IPS-NIHi7 (cell line): Measurements from ENCODE around the gene STPG3.

ENCODE experiments used
- DNase-seq: peaks from one replicate; pipeline ENCODE4 v3.0.0; 2012; ENCODE audit warnings: mixed read lengths; ENCODE audit errors: extremely low spot score

Gene STPG3

GRCh38 chr9:137278721-137279711 is 27.9 kb downstream of the STPG3 start:
- no peak for DNase-seq

GRCh38 chr9:137279741-137280473 is 28.8 kb downstream of the STPG3 start:
- no peak for DNase-seq

GRCh38 chr9:137280474-137281344 is 29.6 kb downstream of the STPG3 start:
- peak; percentile 73 for DNase-seq

- DNase-seq = peak; percentile 45
Observed at GRCh38 chr9:137281345-137282116, 30.4 kb downstream of the STPG3 start.

DNA sequence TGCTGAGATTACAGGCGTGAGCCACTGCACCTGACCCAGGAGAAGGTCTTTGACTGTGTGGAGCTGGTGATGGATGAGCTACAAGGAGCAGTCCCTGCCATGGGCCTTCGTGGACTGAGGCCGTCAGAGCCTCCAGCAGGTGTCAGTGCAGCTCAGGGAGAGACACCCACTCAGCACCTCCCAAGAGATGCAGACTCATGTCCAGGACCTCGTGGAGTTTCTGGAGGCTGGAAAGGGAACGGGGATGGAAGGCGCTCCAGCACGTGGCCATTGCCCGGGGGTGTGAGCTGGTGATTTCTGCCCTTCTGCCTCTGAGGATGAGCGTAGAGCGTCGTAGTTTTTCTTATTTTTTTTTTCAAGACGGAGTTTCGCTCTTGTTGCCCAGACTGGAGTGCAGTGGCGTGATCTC is 35.9 kb downstream of the STPG3 start:
- peak; percentile 77 for DNase-seq

DNA sequence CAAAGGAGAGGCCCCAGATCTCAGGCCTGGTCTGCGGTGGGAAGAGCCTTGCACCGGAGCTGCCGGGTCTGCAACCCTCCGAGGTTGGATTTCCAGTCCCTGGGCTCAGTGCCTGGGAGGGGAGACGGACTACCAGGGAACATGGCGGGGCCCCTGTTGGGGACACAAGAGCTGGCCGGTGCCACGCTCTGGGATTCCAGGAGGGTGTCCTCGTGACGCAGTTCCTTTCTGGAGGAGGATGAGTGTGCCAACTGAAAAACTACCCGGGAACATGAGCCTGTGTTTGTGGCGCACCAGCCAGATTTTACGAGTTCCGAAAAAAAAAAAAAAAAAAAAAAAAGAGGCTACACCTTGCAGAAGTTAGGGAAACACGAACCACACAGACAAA is 42.0 kb downstream of the STPG3 start:
- DNase-seq = no peak

DNA sequence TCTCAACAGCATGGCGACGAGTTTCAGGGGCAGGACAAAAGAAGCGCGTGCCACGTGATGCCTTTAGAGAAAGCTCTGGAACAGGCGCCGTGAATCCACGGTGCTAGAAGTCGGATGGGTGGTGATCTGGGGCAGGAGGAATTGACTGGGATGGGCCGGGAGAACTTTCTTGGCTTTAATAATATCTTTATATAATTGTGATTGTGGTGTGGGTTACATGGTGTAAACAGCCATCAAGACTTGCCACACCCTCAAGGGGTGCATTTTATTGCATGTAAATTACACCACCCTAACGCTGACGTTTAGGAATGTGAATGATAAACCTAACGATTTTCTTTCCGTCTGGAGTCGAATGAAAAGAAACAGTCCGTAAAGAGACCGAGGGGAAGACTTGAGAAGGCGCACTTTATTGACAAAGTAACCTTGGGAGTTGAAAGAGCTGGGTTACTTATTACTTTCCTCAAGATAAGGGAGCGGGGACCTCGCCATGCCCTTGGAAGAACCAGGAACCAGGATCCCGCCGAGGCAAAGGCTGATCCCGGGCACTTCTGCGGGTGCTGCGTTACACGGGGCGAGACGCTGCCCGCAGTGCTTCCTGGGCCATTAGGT is 42.5 kb downstream of the STPG3 start:
- no peak for DNase-seq

DNA sequence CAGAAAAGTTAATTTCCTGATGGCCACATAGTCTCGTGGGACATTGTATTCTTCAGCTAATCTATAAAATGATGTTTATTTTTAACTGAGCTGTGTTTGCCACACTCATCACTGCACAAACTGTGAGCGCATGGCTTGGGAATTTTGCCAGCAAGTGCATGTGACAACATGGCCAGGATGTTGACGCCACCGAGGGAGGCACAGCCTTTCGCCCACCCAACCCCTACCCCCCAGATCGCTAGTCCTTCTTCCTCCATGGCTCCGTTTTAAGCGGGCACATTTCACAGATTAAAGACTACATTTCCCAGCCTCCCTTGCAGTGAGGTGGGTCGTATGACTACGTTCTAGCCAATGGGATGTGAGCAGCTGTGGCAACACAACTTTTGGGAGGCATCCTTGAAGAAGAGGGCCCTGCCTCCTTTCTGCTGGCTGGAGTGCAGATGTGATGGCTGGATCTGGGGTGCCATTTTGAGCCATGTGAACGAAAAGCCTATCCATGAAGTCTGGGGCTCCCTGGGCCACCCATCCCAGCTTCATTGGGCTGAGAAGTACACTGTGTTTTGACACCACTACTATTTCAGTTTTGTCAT is 43.1 kb downstream of the STPG3 start:
- DNase-seq = no peak

DNA sequence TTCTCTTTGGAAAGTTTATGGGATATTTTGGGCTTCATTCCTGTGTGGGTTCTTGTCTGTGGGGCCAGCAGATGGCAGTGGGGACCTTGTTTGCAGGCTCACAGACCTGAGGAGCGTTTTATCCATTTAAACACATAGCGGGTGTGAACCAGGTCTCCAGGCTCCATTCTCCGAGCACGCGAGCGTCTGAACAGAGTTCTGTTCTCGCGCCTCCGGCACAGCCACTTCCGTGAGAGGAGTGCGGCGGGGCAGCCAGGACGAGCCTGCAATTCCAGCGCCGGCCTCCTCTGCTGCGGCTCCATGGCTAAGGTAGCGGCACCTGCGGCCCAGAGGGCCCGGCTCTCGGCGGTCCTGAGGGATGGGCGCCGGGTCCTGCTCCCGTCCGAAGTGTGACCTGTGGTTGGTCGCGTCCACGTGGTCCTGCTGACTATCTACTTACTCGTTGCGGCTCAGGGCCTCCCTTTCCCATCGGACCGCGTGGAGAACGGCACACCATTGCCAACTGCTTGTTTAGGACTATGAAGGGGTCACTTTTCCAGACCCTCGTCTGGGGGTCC is 43.7 kb downstream of the STPG3 start:
- DNase-seq = no peak

DNA sequence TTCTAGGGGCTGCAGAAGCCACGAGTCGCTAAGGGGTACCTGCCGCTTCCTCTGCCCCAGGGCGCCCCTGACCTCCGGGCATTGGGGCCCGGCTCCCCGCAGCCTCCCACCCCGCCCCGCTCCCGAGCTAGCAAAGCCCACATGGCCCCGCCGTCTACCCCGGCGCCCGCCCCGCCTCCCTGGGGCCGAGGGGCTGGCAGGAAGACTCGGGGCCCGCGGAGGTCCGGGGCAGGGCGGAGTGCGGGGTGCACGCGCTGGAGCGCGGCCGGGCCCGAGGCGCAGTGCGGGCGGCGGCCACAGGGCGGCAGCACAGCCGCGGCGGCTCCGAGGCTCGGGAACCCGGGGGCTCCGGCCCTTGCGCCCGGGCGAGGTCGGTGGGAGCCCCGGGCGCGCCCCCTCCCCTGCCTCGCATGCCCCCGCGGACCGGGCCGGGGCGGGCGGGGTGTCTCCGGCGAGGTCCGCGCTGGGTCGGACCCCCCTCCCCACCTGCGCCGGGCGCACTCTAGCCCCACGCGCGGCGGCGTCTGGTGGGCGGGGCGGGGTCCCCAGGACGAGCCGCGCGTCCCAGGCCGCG is 44.2 kb downstream of the STPG3 start:
- peak; percentile 85 for DNase-seq

DNA sequence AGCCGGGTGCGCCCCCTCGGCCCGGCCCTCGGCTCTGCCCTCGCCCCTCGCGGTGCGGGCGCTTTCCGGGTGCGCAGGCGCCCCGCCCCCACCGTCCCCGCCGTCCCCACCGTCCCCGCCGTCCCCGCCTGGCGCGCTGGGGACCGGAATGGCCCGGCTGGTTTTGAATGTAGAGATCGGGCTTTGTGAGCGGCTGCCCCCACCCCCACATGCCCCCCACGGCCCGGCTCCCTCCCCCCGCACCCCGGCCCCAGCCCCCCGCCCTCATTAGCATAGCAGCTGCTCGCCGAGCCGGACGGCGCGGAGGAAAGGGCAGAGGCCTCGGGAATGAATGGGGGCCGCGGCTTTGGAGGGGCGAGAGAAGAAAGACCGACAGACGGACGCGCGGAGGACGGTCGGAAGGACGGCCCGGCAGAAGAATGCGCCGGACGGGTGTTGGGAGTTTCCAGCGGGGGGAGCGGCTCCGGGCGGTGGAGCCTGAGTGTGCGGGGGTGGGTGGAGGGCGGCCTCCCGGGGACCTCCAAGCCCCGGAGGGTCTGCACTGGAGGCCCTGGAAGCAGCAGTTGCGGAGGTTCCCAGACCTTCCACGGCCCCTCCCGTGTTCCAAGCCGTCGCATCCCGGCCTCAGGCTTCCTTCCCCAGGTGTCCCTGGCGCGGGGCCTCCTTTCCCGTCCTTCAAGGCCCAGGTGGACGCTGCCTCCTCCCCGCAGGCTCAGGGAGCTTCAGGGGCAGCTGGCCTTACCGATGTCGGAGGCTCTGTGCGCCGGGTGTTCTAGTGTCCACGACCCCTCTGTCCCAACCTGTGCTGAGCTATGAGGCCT is 45.0 kb downstream of the STPG3 start:
- no peak for DNase-seq

DNA sequence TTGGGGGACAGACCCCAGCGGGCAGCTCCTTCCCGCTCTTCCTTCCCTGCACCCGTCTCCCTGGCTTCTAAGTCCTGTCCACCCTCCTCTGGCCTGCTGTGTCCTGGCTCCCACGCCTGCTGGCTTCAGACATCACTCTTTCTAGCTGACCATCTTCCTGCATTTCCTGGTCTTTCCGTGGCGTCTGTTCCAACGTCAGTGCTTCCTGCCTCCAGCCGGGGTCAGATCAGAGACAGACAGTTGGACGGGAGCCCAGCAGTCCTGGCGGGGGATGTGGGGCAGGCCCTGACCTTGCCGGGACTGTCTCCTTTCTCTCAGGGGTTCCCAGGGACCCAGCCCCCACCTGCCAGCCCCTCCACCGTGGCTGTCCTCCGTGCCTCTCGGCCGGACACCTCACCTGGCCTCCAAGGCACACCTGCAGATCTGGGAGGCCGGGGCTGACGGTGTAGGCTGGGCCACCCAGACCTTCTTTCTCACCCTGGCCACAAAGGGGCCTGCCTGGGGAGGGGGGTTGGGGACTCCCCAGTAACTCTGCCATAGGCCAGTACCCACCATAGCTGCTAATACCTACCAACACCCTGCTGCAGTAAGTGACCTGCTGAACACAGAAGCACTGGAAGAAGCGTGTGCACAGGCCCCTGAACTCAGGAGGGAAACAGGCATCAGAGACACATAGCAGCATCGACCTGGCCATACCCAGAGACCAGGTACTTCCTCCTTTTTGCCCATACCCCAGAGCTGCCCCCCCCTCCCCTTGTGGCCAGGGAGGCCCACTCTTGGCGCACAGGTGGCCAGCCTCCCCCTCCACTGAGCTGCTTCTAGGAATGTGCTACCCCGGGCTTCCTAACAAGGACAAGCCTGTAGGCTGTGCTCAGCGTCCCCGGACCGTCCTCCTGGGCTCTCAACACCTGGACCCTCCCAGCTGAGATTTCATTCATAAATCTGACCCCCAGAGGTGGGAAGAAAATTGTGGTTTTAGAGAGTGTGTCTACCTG is 45.9 kb downstream of the STPG3 start:
- DNase-seq = no peak

DNA sequence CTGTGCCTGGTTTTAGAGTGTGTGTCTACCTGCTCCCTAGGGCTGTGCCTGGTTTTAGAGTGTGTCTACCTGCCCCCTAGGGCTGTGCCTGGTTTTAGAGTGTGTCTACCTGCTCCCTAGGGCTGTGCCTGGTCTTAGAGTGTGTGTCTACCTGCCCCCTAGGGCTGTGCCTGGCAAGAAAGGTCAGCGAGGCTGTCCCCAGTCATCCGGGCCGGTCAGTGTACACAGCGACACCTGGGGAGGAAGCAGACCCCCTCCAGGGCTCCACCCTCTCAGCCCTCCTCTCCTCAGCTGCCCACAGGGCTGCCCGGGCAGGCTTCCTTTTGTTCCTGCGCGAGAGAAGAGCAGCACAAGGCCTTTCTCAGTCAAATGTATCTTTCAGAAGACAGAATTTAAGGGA is 46.9 kb downstream of the STPG3 start:
- no peak for DNase-seq

- no peak for DNase-seq
Observed at GRCh38 chr9:137298401-137299202, 47.5 kb downstream of the STPG3 start.

GRCh38 chr9:137299203-137299565 is 48.1 kb downstream of the STPG3 start:
- DNase-seq = no peak

DNA sequence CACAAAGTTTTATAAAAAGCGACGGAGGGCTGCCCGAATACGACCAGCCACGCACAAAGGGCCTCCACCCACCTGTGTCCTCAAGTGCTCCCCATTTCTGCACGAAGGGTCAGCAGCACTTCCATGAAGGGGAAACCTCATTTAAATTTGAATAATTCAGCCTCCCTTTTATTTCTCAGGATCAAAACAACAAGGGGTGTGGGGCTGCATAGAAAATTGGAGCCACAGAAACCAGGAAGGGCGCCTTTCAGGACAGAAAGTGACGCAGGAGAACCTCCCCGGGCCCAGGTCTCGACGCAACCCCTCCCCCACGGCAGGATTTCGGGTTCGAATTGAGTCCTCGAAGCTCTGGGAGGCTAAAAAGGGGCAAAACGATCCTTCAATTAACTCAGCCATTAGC is 48.9 kb downstream of the STPG3 start:
- no peak for DNase-seq
